ENCODE measurements around the gene LASP1. TPM values are rescaled to one million over a fixed set of nuclear protein-coding genes. Genes with fewer than 3 reads are reported as not detected.

LASP1 gene
- total and polyA plus RNA-seq, 2 of the 4 experiments (the other 2 are of a cell fraction): 79.8 to 262 TPM

GRCh38 chr17:38903404-38903803 is 33.5 kb downstream of the LASP1 start (continued):
- TF ChIP-seq, protein P1, sequence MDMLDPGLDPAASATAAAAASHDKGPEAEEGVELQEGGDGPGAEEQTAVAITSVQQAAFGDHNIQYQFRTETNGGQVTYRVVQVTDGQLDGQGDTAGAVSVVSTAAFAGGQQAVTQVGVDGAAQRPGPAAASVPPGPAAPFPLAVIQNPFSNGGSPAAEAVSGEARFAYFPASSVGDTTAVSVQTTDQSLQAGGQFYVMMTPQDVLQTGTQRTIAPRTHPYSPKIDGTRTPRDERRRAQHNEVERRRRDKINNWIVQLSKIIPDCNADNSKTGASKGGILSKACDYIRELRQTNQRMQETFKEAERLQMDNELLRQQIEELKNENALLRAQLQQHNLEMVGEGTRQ (IDR thresholded peaks at IDR 0.05; ENCODE audit: low read depth, low read length): no peak
- TF ChIP-seq CEBPB (IDR thresholded peaks at IDR 0.05; ENCODE audit: low read depth, low read length) (no peak), SMC3 (IDR thresholded peaks at IDR 0.05; ENCODE audit: low read depth, low read length) (no peak)

- H2BK120ac ChIP-seq (ENCODE audit: low read depth, low read length): no peak overlapping the region
- H4K91ac ChIP-seq (ENCODE audit: insufficient read depth, low read depth, low read length): no peak overlapping the region
- no peak overlapping the region for H3K18ac ChIP-seq (ENCODE audit: low read depth, low read length)
- no peak overlapping the region for H2BK5ac ChIP-seq (ENCODE audit: low read depth, low read length, poor library complexity, severe bottlenecking)
- BruUV-seq (replicated peaks): no TSS peak
- H3K56ac ChIP-seq (ENCODE audit: extremely low read depth, insufficient read depth, low read length): no peak overlapping the region
- dilution Hi-C loops (cut with HindIII; ENCODE audit: low sequenced_read_pairs, unreplicated experiment): no loop called here
- H3K36me3 ChIP-seq (ENCODE audit: control insufficient read depth, insufficient read depth, low read length): peaks cover 54% of the 10 kb centered on the region
- H3K4me3 ChIP-seq (ENCODE audit: insufficient read depth, low read depth, low read length): no peak overlapping the region
- no peak overlapping the region for H2AK9ac ChIP-seq (replicated peaks; ENCODE audit: low read depth, low read length, poor library complexity)
- no peak overlapping the region for H4K8ac ChIP-seq (ENCODE audit: low read depth in 2 of 2, low read length in 2 of 2)
- ATAC-seq (ENCODE audit: low read depth) (no peak), DNase-seq (no peak)
- peaks cover 27 to 85% of the 10 kb centered on the region in 2 experiments for H3K79me1 ChIP-seq (ENCODE audit: low read depth in 1 of 2, low read length in 2 of 2)
- ChIA-PET POLR2A (ENCODE audit: unreplicated experiment) (no interaction called here), CTCF (no interaction called here)
- H3K27me3 ChIP-seq (ENCODE audit: control insufficient read depth, insufficient read depth, low read length): no peaks in the 10 kb centered on the region
- no peak overlapping the region for H4K5ac ChIP-seq (ENCODE audit: low read depth, low read length)
- H3K9ac ChIP-seq (ENCODE audit: low read depth, low read length): no peak overlapping the region
- H4K20me1 ChIP-seq (ENCODE audit: insufficient read depth, low read length): peaks cover 95% of the 10 kb centered on the region
- H3K9me1 ChIP-seq (ENCODE audit: insufficient read depth, low read length): peaks cover 37% of the 10 kb centered on the region
- H3K23ac ChIP-seq (ENCODE audit: low read depth, low read length): no peak overlapping the region
- H2AK5ac ChIP-seq (ENCODE audit: low read depth, low read length): no peak overlapping the region
- no peak overlapping the region for H2BK15ac ChIP-seq (ENCODE audit: low read depth, low read length)
- H2AFZ ChIP-seq (replicated peaks; ENCODE audit: low read length, poor library complexity): no peak overlapping the region
- H3K27ac ChIP-seq (ENCODE audit: insufficient read depth, low read length): no peak overlapping the region
- no peak overlapping the region for H3K4me2 ChIP-seq (ENCODE audit: low read depth, low read length)
- H2BK20ac ChIP-seq (ENCODE audit: low read depth, low read length): no peak overlapping the region
- H3K9me3 ChIP-seq (ENCODE audit: control insufficient read depth, insufficient read depth, low read length): no peaks in the 10 kb centered on the region
- H3K14ac ChIP-seq (replicated peaks; ENCODE audit: low read depth, low read length): no peak overlapping the region
- intact Hi-C loops (cut with micrococcal nuclease): no loop called here
- in situ Hi-C loops (cut with MboI; ENCODE audit: low sequenced_read_pairs): no loop called here
- WGBS, 2 experiments (ENCODE audit: extremely low coverage in 2 of 2, insufficient read length in 1 of 2): 90% methylated on average over 2 of the region's 3 CpGs; no CpG with 5 or more reads in 1 of the 2 experiments
- H3K4ac ChIP-seq (ENCODE audit: low read depth, low read length): no peak overlapping the region
- peaks cover 14% of the 10 kb centered on the region for H3K4me1 ChIP-seq (ENCODE audit: control insufficient read depth, insufficient read depth, low read length)
- TF ChIP-seq CHD1 (IDR thresholded peaks at IDR 0.05; ENCODE audit: low read depth, low read length): no peak
- TF ChIP-seq RFX5 (IDR thresholded peaks at IDR 0.05; ENCODE audit: low read depth, low read length): no peak
- no peak for TF ChIP-seq BHLHE40 (IDR thresholded peaks at IDR 0.05; ENCODE audit: low read depth, low read length)
- no peak for TF ChIP-seq CTCF (conservative IDR thresholded peaks at IDR 0.05; ENCODE audit: low read depth, low read length)
- no peak for TF ChIP-seq MAZ (IDR thresholded peaks at IDR 0.05; ENCODE audit: borderline replicate concordance, low read depth, low read length)
- TF ChIP-seq, protein P2, sequence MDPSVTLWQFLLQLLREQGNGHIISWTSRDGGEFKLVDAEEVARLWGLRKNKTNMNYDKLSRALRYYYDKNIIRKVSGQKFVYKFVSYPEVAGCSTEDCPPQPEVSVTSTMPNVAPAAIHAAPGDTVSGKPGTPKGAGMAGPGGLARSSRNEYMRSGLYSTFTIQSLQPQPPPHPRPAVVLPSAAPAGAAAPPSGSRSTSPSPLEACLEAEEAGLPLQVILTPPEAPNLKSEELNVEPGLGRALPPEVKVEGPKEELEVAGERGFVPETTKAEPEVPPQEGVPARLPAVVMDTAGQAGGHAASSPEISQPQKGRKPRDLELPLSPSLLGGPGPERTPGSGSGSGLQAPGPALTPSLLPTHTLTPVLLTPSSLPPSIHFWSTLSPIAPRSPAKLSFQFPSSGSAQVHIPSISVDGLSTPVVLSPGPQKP (IDR thresholded peaks at IDR 0.05; ENCODE audit: borderline replicate concordance, low read depth, low read length): no peak
- TF ChIP-seq MAFK (IDR thresholded peaks at IDR 0.05; ENCODE audit: low read depth, low read length): no peak
- TF ChIP-seq RCOR1 (IDR thresholded peaks at IDR 0.05; ENCODE audit: insufficient replicate concordance, low read length): no peak
- TF ChIP-seq, protein P1 (IDR thresholded peaks at IDR 0.05; ENCODE audit: low read depth, low read length): no peak
- TF ChIP-seq MXI1 (IDR thresholded peaks at IDR 0.05; ENCODE audit: borderline replicate concordance, low read depth, low read length): no peak
- TF ChIP-seq SMC3 (IDR thresholded peaks at IDR 0.05; ENCODE audit: low read depth, low read length): no peak
- no peak for TF ChIP-seq CEBPB (IDR thresholded peaks at IDR 0.05; ENCODE audit: low read depth, low read length)
These were observed 35.0 kb downstream of the LASP1 start for GRCh38 chr17:38904892-38905291.

Data from IMR-90 (cell line).